Activated CD4-positive, alpha-beta T cell treated with anti-CD3 and anti-CD28 coated beads, Interleukin-2, amount 10 ng/mL, durations not matched to agents 24 days and 14 days (primary cell): ENCODE data around the gene CCDC85C. TPM values are rescaled to one million over a fixed set of nuclear protein-coding genes. Genes with fewer than 3 reads are reported as not detected.

Experiments
- DNase-seq: peaks from one replicate; pipeline ENCODE4 v3.0.0; 2022
- H3K27ac Mint-ChIP-seq: one replicate; pipeline ENCODE4 v1.8.0; 2022; ENCODE audit warnings: mild to moderate bottlenecking, mixed read lengths
- H3K27me3 Mint-ChIP-seq: one replicate; pipeline ENCODE4 v1.8.0; 2022; ENCODE audit warnings: mixed read lengths
- H3K36me3 Mint-ChIP-seq: one replicate; pipeline ENCODE4 v1.8.0; 2022; ENCODE audit warnings: low read depth, mild to moderate bottlenecking, mixed read lengths
- H3K4me1 Mint-ChIP-seq: one replicate; pipeline ENCODE4 v1.8.0; 2021; ENCODE audit warnings: mixed read lengths
- H3K4me3 Mint-ChIP-seq: one replicate; pipeline ENCODE4 v1.8.0; 2022; ENCODE audit warnings: mild to moderate bottlenecking, moderate library complexity, mixed read lengths
- H3K9me3 Mint-ChIP-seq: one replicate; pipeline ENCODE4 v1.8.0; 2021; ENCODE audit warnings: mixed read lengths
- intact Hi-C: fragments of 100-400 bp; cut with micrococcal nuclease; formaldehyde crosslinking; loops from one replicate; pipeline ENCODE4 v1.15.1; 2023
- total RNA-seq: library from RNA; stranded (reverse); gene quantifications from 2 replicates; pipeline ENCODE4 v1.2.3, GENCODE V29; 2022

The CCDC85C gene
- total RNA-seq, 1 donor from 2014 or later = 6.7 TPM

- H3K4me1 Mint-ChIP-seq = peaks cover 9% of the 10 kb centered on the region
- peaks cover 35% of the 10 kb centered on the region for H3K36me3 Mint-ChIP-seq
These were observed 141.8 kb downstream of the CCDC85C start for GRCh38 chr14:99462210-99462609.

GRCh38 chr14:99461411-99462085 is 142.5 kb downstream of the CCDC85C start:
- H3K27ac Mint-ChIP-seq = no peak overlapping the region
- no peak overlapping the region for H3K4me3 Mint-ChIP-seq
- H3K9me3 Mint-ChIP-seq = no peaks in the 10 kb centered on the region
- DNase-seq = no peak
- no peaks in the 10 kb centered on the region for H3K27me3 Mint-ChIP-seq
- H3K4me1 Mint-ChIP-seq = peaks cover 9% of the 10 kb centered on the region
- peaks cover 41% of the 10 kb centered on the region for H3K36me3 Mint-ChIP-seq
- intact Hi-C loops = no loop called here

More at GRCh38 chr14:99462210-99462609, 141.8 kb downstream of the CCDC85C start:
- H3K27me3 Mint-ChIP-seq = no peaks in the 10 kb centered on the region
- H3K9me3 Mint-ChIP-seq = no peaks in the 10 kb centered on the region
- intact Hi-C loops = no loop called here
- H3K4me3 Mint-ChIP-seq = no peak overlapping the region
- no peak for DNase-seq
- H3K27ac Mint-ChIP-seq = no peak overlapping the region

GRCh38 chr14:99460793-99461192 is 143.2 kb downstream of the CCDC85C start:
- H3K27ac Mint-ChIP-seq = no peak overlapping the region
- no peaks in the 10 kb centered on the region for H3K27me3 Mint-ChIP-seq
- peaks cover 9% of the 10 kb centered on the region for H3K4me1 Mint-ChIP-seq
- no peak for DNase-seq
- no peak overlapping the region for H3K4me3 Mint-ChIP-seq
- intact Hi-C loops = no loop called here
- H3K9me3 Mint-ChIP-seq = no peaks in the 10 kb centered on the region
- peaks cover 41% of the 10 kb centered on the region for H3K36me3 Mint-ChIP-seq

GRCh38 chr14:99459481-99460100 is 144.4 kb downstream of the CCDC85C start:
- no peaks in the 10 kb centered on the region for H3K9me3 Mint-ChIP-seq
- no peak overlapping the region for H3K4me3 Mint-ChIP-seq
- peaks cover 9% of the 10 kb centered on the region for H3K4me1 Mint-ChIP-seq
- no peak overlapping the region for H3K27ac Mint-ChIP-seq
- H3K36me3 Mint-ChIP-seq = peaks cover 39% of the 10 kb centered on the region
- no peaks in the 10 kb centered on the region for H3K27me3 Mint-ChIP-seq
- intact Hi-C loops = no loop called here
- DNase-seq = no peak

DNA sequence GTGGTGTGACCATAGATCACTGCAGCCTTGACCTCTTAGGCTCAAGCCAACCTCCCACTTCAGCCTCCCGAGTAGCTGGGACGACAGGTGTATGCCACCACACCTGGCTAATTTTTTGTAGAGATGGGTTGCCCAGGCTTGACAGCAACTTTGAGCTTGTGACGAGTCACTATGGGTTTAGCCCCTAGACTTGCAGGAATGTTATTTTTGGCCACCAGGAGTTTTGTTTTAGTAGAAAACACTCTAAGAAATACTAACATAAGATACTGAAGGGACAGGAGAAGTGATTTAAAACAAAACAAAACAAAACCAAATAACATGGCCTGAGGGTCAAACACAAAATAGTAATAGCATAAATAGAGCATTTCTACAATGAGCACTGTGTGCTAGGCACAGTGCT is 149.8 kb downstream of the CCDC85C start:
- no peaks in the 10 kb centered on the region for H3K27me3 Mint-ChIP-seq
- intact Hi-C loops = no loop called here
- H3K27ac Mint-ChIP-seq = no peak overlapping the region
- H3K9me3 Mint-ChIP-seq = no peaks in the 10 kb centered on the region
- DNase-seq = no peak
- H3K36me3 Mint-ChIP-seq = peaks cover 28% of the 10 kb centered on the region
- H3K4me3 Mint-ChIP-seq = no peak overlapping the region
- H3K4me1 Mint-ChIP-seq = peaks cover 1% of the 10 kb centered on the region

DNA sequence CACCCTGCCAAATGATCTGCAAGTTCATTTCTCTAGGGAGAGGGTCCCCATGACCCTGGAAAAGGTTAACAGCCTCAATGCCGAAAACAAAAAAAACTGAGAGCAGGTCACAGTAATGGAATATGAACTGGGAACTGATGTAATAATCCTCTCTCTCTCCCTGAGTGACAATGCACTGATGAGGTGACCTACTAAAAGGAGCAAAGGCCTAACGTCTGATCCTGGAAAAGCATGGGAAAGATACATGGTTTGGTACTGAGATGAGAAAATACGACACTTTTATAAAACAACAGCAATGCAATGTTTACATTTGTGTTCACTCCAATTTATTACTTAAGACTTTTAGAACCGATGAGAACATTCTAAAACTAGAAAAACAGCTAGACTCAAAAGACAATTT is 151.0 kb downstream of the CCDC85C start:
- Mint-ChIP-seq H3K4me1 (peaks cover 1% of the 10 kb centered on the region), H3K27me3 (no peaks in the 10 kb centered on the region), H3K27ac (no peak overlapping the region), H3K9me3 (no peaks in the 10 kb centered on the region), H3K36me3 (peaks cover 28% of the 10 kb centered on the region), H3K4me3 (no peak overlapping the region)
- DNase-seq = no peak
- intact Hi-C loops = no loop called here

- intact Hi-C loops = no loop called here
These were observed 152.8 kb downstream of the CCDC85C start for GRCh38 chr14:99451234-99451633.

GRCh38 chr14:99450266-99450665 is 153.7 kb downstream of the CCDC85C start:
- Mint-ChIP-seq H3K4me3 (no peak overlapping the region), H3K9me3 (no peaks in the 10 kb centered on the region), H3K4me1 (peaks cover 1% of the 10 kb centered on the region), H3K36me3 (peaks cover 24% of the 10 kb centered on the region), H3K27ac (no peak overlapping the region), H3K27me3 (no peaks in the 10 kb centered on the region)
- intact Hi-C loops = no loop called here
- DNase-seq = no peak

More at GRCh38 chr14:99451234-99451633, 152.8 kb downstream of the CCDC85C start:
- no peak overlapping the region for H3K27ac Mint-ChIP-seq
- DNase-seq = no peak
- no peaks in the 10 kb centered on the region for H3K9me3 Mint-ChIP-seq
- peaks cover 24% of the 10 kb centered on the region for H3K36me3 Mint-ChIP-seq
- H3K4me1 Mint-ChIP-seq = peaks cover 1% of the 10 kb centered on the region
- H3K27me3 Mint-ChIP-seq = no peaks in the 10 kb centered on the region
- no peak overlapping the region for H3K4me3 Mint-ChIP-seq

Other genes with a start within 250 kb of the CCDC85C start
- 57.9 and 59.0 TPM in 2 replicates for gene SETD3, start 123.3 kb downstream of the CCDC85C start, total RNA-seq
- 79.5 and 83.6 TPM in 2 replicates for gene CCNK, start 122.8 kb downstream of the CCDC85C start, total RNA-seq
- not detected in 2 replicates for gene HHIPL1, start 40.9 kb upstream of the CCDC85C start, total RNA-seq
- gene CYP46A1, start 80.1 kb upstream of the CCDC85C start, total RNA-seq = 0.02 and 0.05 TPM in 2 replicates
- gene EML1, start 189.2 kb upstream of the CCDC85C start, total RNA-seq = 0.98 and 1.8 TPM in 2 replicates